Nucleus accumbens (tissue), 56 donors: ENCODE results near the gene TMSB15B.
"Not testable (repeated sequence)": the region's sequence is repeated elsewhere in the genome, so short reads cannot be mapped to it uniquely, and the experiment has no call there.

Source experiments
- DNase-seq, 56 donors: peaks; one replicate each; lab custom pipeline; 2025; lab: John Stamatoyannopoulos, UW

The TMSB15B gene

DNA sequence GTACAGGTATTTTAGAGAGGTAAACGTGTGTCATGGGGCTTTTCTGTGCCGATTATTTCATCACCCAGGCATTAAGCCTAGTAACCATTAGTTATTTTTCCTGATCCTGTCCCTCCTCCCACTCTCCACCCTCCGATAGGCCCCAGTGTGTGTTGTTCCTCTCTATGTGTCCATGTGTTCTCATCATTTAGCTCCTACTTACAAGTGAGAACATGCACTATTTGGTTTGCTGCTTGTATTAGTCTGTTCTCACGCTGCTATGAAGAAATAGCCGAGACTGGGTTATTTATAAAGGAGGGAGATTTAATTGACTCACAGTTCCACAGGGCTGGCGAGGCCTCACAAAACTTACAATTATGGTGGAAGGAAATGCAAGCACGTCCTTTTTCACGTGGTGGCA, 53.1 kb downstream of the TMSB15B start:
- DNase-seq = not testable (repeated sequence)
